Central memory CD8-positive, alpha-beta T cell (primary cell): Measurements from ENCODE around the gene TARP.

Experiments
- ATAC-seq: fragments of 150-1000 bp; cut with Tn5 transposase; replicated peaks from 2 replicates; pipeline ENCODE4 v1.10.0; 2022; ENCODE audit warnings: mild to moderate bottlenecking, moderate FRiP score, moderate number of reproducible peaks; ENCODE audit not compliant: poor library complexity, severe bottlenecking; ENCODE audit errors: extremely low read depth
- DNase-seq, 2 donors: peaks; one replicate each; pipeline ENCODE4 v3.0.0; 2021; ENCODE audit warnings: low spot score in 2 of 2
- H3K27ac Mint-ChIP-seq: one replicate; pipeline ENCODE4 v1.8.0; 2022; ENCODE audit warnings: low read depth, mild to moderate bottlenecking, moderate library complexity, mixed read lengths
- H3K27me3 Mint-ChIP-seq: one replicate; pipeline ENCODE4 v1.8.0; 2022; ENCODE audit warnings: mixed read lengths
- H3K36me3 Mint-ChIP-seq: one replicate; pipeline ENCODE4 v1.8.0; 2022; ENCODE audit warnings: mild to moderate bottlenecking, moderate library complexity, mixed read lengths; ENCODE audit not compliant: insufficient read depth
- H3K4me1 Mint-ChIP-seq: one replicate; pipeline ENCODE4 v1.8.0; 2022; ENCODE audit warnings: mixed read lengths
- H3K4me3 Mint-ChIP-seq: one replicate; pipeline ENCODE4 v1.8.0; 2022; ENCODE audit warnings: mild to moderate bottlenecking, moderate library complexity, mixed read lengths
- H3K9me3 Mint-ChIP-seq: one replicate; pipeline ENCODE4 v1.8.0; 2022; ENCODE audit warnings: mixed read lengths

Gene TARP

DNA sequence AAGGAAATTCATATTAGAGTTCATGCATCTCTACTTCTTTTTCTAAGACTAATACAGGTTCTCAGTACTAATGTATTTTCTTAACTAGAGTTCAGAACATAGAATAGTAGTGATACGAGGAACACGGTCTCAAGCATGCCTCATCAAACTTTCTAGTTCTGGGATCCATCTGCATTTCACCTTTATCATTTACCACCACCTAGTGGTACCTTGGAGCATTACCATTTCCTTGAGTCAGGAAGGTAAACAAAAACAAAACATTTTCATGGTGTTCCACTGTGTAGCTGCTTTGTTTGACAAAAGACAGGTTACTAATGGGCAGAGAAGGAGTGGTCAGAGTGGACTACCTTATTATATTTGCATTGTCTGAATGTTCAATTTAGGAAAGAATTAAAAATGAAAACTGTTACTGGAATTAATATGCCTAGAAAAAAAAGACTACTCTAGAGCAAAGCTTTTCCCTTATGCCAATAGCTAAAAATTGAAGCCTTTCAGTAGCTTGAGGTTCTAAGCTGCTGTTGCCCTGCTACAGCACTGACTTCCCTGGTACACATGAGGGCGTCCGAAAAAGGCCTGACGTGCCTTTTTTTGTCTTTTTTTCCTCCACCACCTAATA lies 50.8 kb downstream of the TARP start:
- peak overlapping the region; percentile 12 for H3K4me3 Mint-ChIP-seq
- no peaks in the 10 kb centered on the region for H3K27me3 Mint-ChIP-seq
- H3K36me3 Mint-ChIP-seq: peaks cover 18% of the 10 kb centered on the region
- peak overlapping the region; percentile 89 for H3K27ac Mint-ChIP-seq
- DNase-seq: peak in 1 of 2 donors; percentile 31
- ATAC-seq: peak; percentile 34
- no peaks in the 10 kb centered on the region for H3K9me3 Mint-ChIP-seq
- H3K4me1 Mint-ChIP-seq: peaks cover 78% of the 10 kb centered on the region

DNA sequence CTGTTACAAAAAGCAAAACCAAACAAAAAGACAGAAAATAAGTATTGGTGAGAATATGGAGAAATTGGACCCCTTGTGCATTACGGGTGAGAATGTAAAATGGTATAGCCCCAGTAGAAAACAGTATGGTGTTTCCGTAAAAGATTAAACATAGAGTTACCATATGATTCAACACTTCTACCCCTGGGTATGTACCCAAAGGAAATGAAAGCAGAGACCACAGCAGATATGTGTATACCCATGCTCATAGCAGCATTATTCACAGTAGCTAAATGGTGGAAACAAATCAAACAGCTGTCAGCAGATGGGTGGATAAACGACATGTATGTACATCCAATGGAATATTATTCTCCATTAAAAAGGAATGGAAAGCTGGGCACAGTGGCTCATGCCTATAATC lies 53.0 kb downstream of the TARP start:
- Mint-ChIP-seq H3K4me3 (peak overlapping the region; percentile 71), H3K4me1 (peaks cover 82% of the 10 kb centered on the region), H3K36me3 (peaks cover 16% of the 10 kb centered on the region), H3K27ac (peak overlapping the region; percentile 89), H3K27me3 (no peaks in the 10 kb centered on the region), H3K9me3 (no peaks in the 10 kb centered on the region)
- no peak for DNase-seq
- peak; percentile 80 for ATAC-seq

DNA sequence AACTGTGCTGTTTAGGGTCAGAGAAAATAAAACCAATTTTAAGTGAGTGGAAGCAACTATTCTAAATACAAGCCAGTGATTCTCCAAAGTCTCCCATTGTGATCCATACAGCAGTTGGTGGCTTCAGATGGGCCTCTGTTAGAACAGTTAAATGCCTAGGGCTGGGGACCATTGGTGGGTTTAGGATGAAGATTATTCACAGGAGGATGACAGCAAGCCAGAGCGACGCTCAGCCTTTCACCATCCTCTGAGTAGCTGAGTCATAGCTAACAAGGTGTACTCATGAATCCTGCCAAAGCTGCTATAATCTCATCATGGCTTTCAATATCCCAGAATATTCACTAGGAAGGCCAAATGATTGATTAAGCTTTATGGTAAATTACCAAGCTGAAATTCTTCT lies 55.8 kb downstream of the TARP start:
- Mint-ChIP-seq H3K9me3 (no peaks in the 10 kb centered on the region), H3K36me3 (peaks cover 16% of the 10 kb centered on the region), H3K4me3 (peak overlapping the region; percentile 68), H3K27ac (peak overlapping the region; percentile 89), H3K4me1 (peaks cover 71% of the 10 kb centered on the region), H3K27me3 (no peaks in the 10 kb centered on the region)
- ATAC-seq (no peak), DNase-seq (no peak)

DNA sequence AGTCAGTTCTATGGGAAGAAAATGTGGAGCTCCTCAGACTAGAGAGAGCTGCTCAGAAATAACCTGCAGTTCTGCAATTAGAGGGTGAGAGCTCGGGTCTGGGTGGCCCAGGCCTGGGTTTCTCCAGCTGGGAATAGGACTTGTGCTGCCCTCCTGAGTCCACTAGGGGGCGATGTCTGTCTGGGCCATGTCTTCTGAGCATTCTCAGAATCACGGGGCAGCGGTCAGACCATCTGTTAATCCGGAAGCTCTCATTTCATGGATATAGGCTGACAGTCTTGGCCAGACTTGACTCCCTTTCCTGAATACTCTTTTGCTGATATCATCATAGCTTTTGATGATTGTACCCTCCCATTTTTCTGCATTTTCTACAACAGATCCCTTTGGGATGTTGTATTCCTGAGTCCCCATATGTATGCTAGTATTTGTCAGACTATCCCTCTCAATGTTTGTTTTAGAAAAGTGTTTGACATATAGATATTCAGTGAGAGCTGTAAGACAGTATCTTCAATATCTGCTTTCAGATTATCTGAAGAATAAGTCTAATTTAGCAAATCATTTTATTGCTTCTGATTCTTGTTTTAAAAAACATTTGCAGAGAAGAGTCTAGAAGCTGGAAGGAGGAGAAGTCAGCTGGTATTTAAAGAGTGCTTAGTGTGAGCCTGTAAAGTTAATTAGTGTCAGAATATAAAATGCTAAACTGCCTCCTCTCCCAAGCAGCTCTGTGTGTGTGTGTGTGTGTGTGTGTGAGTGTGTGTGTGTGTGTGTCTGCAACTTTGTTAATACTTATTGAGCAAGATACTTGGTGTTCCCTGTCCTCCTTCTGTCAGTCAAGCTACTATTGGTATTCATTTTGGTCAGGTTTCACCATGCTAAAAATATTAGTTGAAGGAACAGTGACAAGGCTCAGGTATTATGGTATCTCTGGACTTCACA lies 57.4 kb downstream of the TARP start:
- H3K27ac Mint-ChIP-seq: peak overlapping the region; percentile 89
- peaks cover 54% of the 10 kb centered on the region for H3K4me1 Mint-ChIP-seq
- peaks cover 14% of the 10 kb centered on the region for H3K36me3 Mint-ChIP-seq
- H3K4me3 Mint-ChIP-seq: peak overlapping the region; percentile 68
- DNase-seq (peak; percentile 71 to 75), ATAC-seq (peak; percentile 69)
- H3K9me3 Mint-ChIP-seq: no peaks in the 10 kb centered on the region
- H3K27me3 Mint-ChIP-seq: no peaks in the 10 kb centered on the region

DNA sequence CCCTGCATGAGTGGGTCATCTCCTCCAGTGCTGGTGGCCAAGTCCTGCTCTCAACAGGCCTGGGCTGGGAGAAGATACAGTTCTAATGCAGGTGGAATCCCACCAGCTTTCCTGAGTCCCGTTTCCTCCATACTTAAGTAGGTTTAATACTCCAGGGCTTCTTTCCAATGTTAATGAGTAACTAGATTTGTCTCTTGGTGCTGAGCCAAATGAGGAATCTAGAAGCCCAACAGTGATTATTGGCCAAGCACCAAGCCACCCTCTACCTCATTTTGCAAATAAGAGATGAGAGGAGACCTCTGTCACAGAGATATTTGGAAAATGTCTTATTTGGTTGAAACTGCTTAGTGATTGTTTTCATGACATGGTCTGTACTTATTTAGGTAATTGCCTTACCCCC lies 58.3 kb downstream of the TARP start:
- Mint-ChIP-seq H3K4me3 (no peak overlapping the region), H3K27me3 (no peaks in the 10 kb centered on the region), H3K4me1 (peaks cover 45% of the 10 kb centered on the region), H3K9me3 (no peaks in the 10 kb centered on the region), H3K36me3 (peaks cover 12% of the 10 kb centered on the region), H3K27ac (no peak overlapping the region)
- no peak for DNase-seq
- no peak for ATAC-seq

DNA sequence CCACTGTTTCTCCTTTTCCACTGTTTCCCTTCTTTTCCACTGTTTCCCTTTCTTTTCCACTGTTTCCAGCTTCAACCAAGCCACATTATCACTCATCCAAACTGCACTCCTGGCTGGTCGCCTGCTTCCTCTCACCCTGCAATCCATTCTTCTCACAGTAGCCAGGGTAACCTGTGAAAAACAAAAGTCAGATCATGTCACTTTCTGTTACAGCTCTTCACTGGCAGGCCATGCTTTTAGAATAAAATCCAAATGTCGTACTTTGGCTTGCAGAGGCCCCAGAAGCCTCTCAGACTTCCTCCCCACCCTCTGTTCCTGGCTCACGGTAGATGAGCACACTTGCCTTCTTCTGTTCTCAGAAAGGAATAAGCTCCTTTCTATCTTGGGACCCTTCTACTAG lies 61.5 kb downstream of the TARP start:
- peaks cover 11% of the 10 kb centered on the region for H3K36me3 Mint-ChIP-seq
- H3K4me3 Mint-ChIP-seq: no peak overlapping the region
- H3K4me1 Mint-ChIP-seq: peaks cover 20% of the 10 kb centered on the region
- DNase-seq (no peak), ATAC-seq (no peak)
- peak overlapping the region; percentile 7 for H3K27ac Mint-ChIP-seq
- H3K9me3 Mint-ChIP-seq: no peaks in the 10 kb centered on the region
- no peaks in the 10 kb centered on the region for H3K27me3 Mint-ChIP-seq

DNA sequence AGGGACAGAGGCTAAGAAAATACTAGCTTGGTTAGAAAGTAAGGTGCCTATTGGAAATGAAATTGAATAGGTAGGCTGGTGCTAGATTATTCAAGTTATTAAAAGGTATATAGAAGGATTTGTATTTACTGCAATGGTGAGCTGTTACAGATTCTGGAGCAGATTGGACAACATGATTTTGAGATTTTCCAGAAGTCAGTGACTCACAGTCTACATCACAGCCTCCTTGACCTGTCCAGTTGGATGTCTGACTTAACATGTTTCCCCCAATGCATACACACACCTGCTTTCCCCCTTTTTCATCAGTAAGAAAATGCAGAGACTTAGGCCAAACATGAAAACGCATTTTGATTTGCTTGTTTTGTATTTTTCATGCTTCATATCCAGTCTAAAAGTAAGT lies 62.0 kb downstream of the TARP start:
- no peak overlapping the region for H3K4me3 Mint-ChIP-seq
- no peaks in the 10 kb centered on the region for H3K27me3 Mint-ChIP-seq
- H3K4me1 Mint-ChIP-seq: peaks cover 17% of the 10 kb centered on the region
- no peak for DNase-seq
- no peak overlapping the region for H3K27ac Mint-ChIP-seq
- no peak for ATAC-seq
- H3K9me3 Mint-ChIP-seq: no peaks in the 10 kb centered on the region
- peaks cover 11% of the 10 kb centered on the region for H3K36me3 Mint-ChIP-seq
